Measurements from ENCODE around the gene GBX1. TPM values are rescaled to one million over a fixed set of nuclear protein-coding genes. Genes with fewer than 3 reads are reported as not detected.

The GBX1 gene
- total RNA-seq, 1 donor from 2014 or later: 2.1 TPM

DNA sequence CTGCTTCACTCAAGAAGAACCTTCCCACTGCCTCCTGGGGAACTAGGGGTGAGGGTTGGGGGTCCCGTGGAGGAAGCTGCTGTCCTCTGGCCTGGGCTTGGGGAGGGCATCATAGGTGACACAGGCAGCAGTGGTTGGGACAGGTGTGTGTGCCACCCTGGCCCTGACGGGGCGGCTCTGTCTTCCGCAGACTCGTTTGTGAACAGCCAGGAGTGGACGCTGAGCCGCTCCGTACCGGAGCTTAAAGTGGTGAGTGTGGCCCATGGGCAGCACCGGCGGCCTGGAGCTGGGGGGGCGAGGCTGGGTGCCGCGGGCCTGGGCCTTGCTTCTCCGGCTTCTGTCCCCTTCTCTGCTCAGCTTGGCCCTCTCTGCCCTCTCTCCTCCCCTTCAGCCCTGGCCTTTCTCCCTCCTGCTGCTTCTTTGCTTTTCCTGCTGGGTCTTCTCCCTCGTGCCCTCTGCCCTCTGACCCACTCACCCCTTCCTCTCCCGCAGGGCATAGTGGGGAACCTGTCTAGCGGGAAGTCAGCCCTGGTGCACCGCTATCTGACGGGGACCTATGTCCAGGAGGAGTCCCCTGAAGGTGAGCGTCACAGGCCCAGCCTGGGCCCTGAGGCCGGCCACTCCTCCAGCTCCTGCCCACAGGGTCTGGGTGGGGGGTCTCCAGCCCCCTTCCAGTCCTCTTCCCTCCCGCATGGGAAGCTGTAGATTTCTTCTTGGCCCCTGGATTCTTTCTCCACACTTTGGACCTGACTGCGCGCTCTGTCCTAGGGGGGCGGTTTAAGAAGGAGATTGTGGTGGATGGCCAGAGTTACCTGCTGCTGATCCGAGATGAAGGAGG, 50.7 kb downstream of the GBX1 start:
- peaks cover 26% of the 10 kb centered on the region for H3K4me1 Mint-ChIP-seq (ENCODE audit: low read depth)
- peak overlapping the region; percentile 11 for H3K4me3 Mint-ChIP-seq (ENCODE audit: low read depth)
- TF ChIP-seq, protein P1, sequence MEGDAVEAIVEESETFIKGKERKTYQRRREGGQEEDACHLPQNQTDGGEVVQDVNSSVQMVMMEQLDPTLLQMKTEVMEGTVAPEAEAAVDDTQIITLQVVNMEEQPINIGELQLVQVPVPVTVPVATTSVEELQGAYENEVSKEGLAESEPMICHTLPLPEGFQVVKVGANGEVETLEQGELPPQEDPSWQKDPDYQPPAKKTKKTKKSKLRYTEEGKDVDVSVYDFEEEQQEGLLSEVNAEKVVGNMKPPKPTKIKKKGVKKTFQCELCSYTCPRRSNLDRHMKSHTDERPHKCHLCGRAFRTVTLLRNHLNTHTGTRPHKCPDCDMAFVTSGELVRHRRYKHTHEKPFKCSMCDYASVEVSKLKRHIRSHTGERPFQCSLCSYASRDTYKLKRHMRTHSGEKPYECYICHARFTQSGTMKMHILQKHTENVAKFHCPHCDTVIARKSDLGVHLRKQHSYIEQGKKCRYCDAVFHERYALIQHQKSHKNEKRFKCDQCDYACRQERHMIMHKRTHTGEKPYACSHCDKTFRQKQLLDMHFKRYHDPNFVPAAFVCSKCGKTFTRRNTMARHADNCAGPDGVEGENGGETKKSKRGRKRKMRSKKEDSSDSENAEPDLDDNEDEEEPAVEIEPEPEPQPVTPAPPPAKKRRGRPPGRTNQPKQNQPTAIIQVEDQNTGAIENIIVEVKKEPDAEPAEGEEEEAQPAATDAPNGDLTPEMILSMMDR (IDR thresholded peaks at IDR 0.05; ENCODE audit: unreplicated experiment): no peak
- no peaks in the 10 kb centered on the region for H3K9me3 Mint-ChIP-seq (ENCODE audit: low read depth)
- H3K27me3 Mint-ChIP-seq: peaks cover 2% of the 10 kb centered on the region
- no peak overlapping the region for H3K27ac Mint-ChIP-seq
- H3K36me3 Mint-ChIP-seq (ENCODE audit: insufficient read depth): peaks cover 11% of the 10 kb centered on the region
- DNase-seq (ENCODE audit: low spot score, unreplicated experiment): no peak

DNA sequence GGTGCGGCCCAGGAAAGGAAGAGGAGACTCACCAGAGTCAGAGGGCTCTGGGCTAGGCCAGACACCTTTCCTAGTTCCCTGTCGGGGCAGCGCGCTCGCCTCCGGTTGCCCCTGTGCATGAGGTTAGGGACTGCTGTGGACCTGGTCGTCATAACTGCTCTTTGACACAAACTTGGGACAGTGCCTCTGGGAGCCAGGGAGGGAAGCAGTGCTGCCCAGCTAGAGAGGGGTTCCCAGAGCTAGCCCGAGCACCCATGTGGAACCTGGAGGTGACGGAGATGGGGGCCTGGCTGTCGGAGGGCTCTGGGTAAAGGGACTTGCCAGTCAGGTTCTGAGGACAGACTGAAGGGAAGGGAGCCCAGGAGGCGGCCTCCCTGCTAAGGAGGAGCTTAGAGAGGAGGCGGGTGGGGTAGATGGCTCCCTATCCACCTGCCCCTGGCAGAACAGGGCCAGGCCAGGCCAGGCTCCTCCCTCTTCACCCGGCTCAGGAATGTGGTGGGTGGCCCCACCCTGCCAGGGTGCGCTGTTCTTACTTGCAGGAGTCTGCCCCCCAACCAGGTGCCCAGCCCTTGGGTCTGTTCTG, 51.6 kb downstream of the GBX1 start:
- Mint-ChIP-seq H3K27me3 (peaks cover 2% of the 10 kb centered on the region), H3K4me1 (ENCODE audit: low read depth) (peaks cover 32% of the 10 kb centered on the region), H3K4me3 (ENCODE audit: low read depth) (peak overlapping the region; percentile 72), H3K27ac (no peak overlapping the region), H3K9me3 (ENCODE audit: low read depth) (no peaks in the 10 kb centered on the region), H3K36me3 (ENCODE audit: insufficient read depth) (peaks cover 7% of the 10 kb centered on the region)
- TF ChIP-seq, protein P1 (IDR thresholded peaks at IDR 0.05; ENCODE audit: unreplicated experiment): no peak
- DNase-seq (ENCODE audit: low spot score, unreplicated experiment): no peak

DNA sequence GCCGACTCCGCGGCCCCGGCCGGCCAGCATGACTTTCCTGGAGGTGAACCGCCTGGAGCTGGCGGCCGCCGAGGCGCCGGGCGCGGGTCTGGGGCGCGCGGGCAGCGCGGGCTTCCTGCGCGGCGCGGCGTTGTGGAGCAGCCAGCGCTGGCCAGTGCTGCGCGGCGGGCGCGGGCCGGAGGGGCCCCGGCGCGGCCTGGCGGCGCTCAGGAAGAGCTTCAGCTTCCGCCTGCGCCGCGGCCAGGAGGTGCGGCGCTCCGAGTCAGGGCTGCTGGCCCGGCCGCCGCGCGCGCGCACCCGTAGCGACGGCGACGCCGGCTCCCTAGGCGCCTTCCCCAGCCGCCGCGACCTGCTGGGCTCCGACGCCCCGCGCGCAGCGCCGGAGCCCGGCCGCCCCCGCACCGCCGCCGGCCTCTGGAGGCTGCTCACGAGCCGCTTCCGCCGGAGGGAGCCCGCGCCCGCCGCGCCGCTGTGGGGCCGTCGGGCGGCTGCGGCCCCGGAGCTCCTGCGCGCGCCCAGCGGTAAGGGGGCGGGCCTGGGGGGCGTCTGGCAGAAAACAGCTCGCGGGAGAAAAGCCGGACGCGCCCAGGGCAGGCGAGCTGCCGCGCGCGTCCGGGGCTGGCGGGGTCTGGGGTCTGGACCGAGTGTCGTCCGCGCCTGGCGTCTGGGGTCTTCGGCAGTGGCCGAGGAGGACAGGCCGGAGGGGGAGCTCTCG, 52.2 kb downstream of the GBX1 start:
- Mint-ChIP-seq H3K4me1 (ENCODE audit: low read depth) (peaks cover 34% of the 10 kb centered on the region), H3K27me3 (peaks cover 2% of the 10 kb centered on the region), H3K36me3 (ENCODE audit: insufficient read depth) (peaks cover 7% of the 10 kb centered on the region), H3K9me3 (ENCODE audit: low read depth) (no peaks in the 10 kb centered on the region), H3K4me3 (ENCODE audit: low read depth) (peak overlapping the region; percentile 72), H3K27ac (no peak overlapping the region)
- TF ChIP-seq, protein P1 (IDR thresholded peaks at IDR 0.05; ENCODE audit: unreplicated experiment): no peak
- no peak for DNase-seq (ENCODE audit: low spot score, unreplicated experiment)

DNA sequence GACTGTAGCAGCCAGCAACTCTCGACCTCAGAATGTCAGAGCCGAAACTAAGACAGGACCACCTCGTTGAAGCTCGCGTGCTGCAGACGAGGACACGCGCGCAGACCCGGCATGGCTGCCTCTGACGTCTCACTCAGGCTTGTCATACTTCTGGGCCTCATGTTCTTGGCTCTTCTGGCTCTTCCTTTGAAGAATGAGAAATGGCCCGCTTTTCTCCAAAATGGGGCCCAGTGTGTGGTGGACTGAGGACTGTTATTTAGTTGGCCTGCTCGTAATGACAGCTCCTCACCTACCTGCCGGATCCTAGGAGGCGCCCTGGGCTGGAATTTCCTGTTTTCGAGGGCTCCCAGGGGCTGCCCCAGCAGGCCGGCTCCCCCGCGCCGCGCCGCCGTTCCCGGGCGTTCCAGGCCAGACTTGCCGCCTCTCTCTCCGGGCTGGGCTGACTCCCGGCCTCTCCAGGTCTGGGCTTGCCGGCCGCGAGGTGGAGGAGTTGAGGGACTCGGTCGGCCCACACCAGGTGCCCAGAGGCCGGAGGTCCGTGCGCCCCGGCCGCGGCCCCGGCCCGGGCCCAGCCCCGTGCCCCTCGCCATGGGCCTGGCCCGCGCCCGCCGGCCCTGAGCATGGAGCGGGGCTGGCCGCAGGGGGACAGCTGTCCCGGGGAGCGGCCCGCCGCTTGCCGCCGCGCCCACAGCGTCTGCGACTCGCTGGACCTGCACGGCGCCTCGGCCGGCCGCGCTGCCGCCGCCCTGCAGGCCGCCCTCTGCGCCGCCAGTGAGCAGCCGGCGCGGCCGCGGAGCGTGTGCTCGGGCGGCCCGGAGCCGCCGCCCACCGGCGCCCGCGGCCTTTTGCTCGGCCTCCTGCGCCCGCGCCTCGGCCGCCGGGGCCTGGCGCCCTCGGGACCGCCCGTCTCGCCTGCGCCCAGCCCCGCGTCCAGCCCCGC, 53.1 kb downstream of the GBX1 start:
- H3K9me3 Mint-ChIP-seq (ENCODE audit: low read depth): no peaks in the 10 kb centered on the region
- peak overlapping the region; percentile 63 for H3K4me3 Mint-ChIP-seq (ENCODE audit: low read depth)
- peak; percentile 38 for DNase-seq (ENCODE audit: low spot score, unreplicated experiment)
- peaks cover 2% of the 10 kb centered on the region for H3K27me3 Mint-ChIP-seq
- H3K27ac Mint-ChIP-seq: no peak overlapping the region
- H3K4me1 Mint-ChIP-seq (ENCODE audit: low read depth): peaks cover 34% of the 10 kb centered on the region
- H3K36me3 Mint-ChIP-seq (ENCODE audit: insufficient read depth): peaks cover 7% of the 10 kb centered on the region
- TF ChIP-seq, protein P1 (IDR thresholded peaks at IDR 0.05; ENCODE audit: unreplicated experiment): peak; percentile 15

Measured in progenitor cell of endocrine pancreas (in vitro differentiated cells).